A673 (cell line): ENCODE results near the gene EFHB. TPM values are rescaled to one million over a fixed set of nuclear protein-coding genes. Genes with fewer than 3 reads are reported as not detected.
"Not testable (repeated sequence)": the region's sequence is repeated elsewhere in the genome, so short reads cannot be mapped to it uniquely, and the experiment has no call there.

ENCODE experiments used
- BruUV-seq: library from RNA; stranded (reverse); fragments of 400-500 nt; replicated peaks from 2 replicates; lab custom pipeline; 2021; lab: Mats Ljungman, UMichigan
- CTCF ChIA-PET: fragments of 300-600 bp; sonication (Branson Sonifier 250); formaldehyde crosslinking; loops from one replicate; lab custom pipeline; 2022; ENCODE audit warnings: antibody characterized with exemption; lab: Charles Lee
- POLR2A ChIA-PET: fragments of 300-600 bp; sonication (Branson Sonifier 250); formaldehyde crosslinking; loops from one replicate; lab custom pipeline; 2022; ENCODE audit warnings: antibody characterized with exemption; ENCODE audit not compliant: low non-redundant PET; lab: Charles Lee
- DNase-seq: peaks from one replicate; pipeline ENCODE4 v3.0.0-alpha.2; 2015; ENCODE audit warnings: low spot score
- H3K27ac ChIP-seq: fragments of 200-600 bp; sonication (generic); 2 replicates; pipeline ENCODE4 v1.5.1; 2016; ENCODE audit warnings: mixed run types, low read depth, mild to moderate bottlenecking, mixed read lengths, antibody characterized with exemption, low read length; ENCODE audit not compliant: poor library complexity, severe bottlenecking
- H3K27me3 ChIP-seq: fragments of 200-600 bp; sonication (generic); replicated peaks from 2 replicates; pipeline ENCODE4 v1.6.1; 2017; ENCODE audit warnings: mixed run types, low read depth, mild to moderate bottlenecking, mixed read lengths, antibody characterized with exemption, low read length; ENCODE audit not compliant: insufficient read depth, poor library complexity
- H3K36me3 ChIP-seq: fragments of 200-600 bp; sonication (generic); 2 replicates; pipeline ENCODE4 v1.6.1; 2016; ENCODE audit warnings: mixed run types, mild to moderate bottlenecking, mixed read lengths, antibody characterized with exemption, low read length; ENCODE audit not compliant: insufficient read depth, poor library complexity, severe bottlenecking
- H3K4me1 ChIP-seq: fragments of 200-600 bp; sonication (generic); 2 replicates; pipeline ENCODE4 v1.6.1; 2017; ENCODE audit warnings: mixed run types, mild to moderate bottlenecking, mixed read lengths, antibody characterized with exemption, low read length; ENCODE audit not compliant: insufficient read depth, poor library complexity, severe bottlenecking
- H3K4me3 ChIP-seq: fragments of 200-600 bp; sonication (generic); 2 replicates; pipeline ENCODE4 v1.5.1; 2016; ENCODE audit warnings: low read depth, mixed run types, mild to moderate bottlenecking, mixed read lengths, low read length; ENCODE audit not compliant: poor library complexity, severe bottlenecking
- H3K9me3 ChIP-seq: fragments of 200-600 bp; sonication (generic); 2 replicates; pipeline ENCODE4 v1.6.1; 2016; ENCODE audit warnings: mixed run types, low read depth, mild to moderate bottlenecking, mixed read lengths, antibody characterized with exemption, low read length; ENCODE audit not compliant: poor library complexity, severe bottlenecking
- EZH2 ChIP-seq: fragments of 200-600 bp; sonication (generic); IDR thresholded peaks from 2 replicates; pipeline ENCODE4 v1.6.1; 2017; ENCODE audit warnings: borderline replicate concordance, low read depth, mild to moderate bottlenecking, mixed read lengths, antibody characterized with exemption, low read length; ENCODE audit not compliant: poor library complexity, severe bottlenecking
- intact Hi-C: fragments of 100-400 bp; cut with micrococcal nuclease; formaldehyde crosslinking; loops from one replicate; pipeline ENCODE4 v1.10.0; 2022; ENCODE audit not compliant: unreplicated experiment
- total RNA-seq: library from RNA; stranded (reverse); gene quantifications from 2 replicates; pipeline ENCODE4 v1.2.3, GENCODE V29; 2021
- TF ChIP-seq, protein P1 (sequence below): fragments of 300-800, 200-600 bp; sonication (generic); conservative IDR thresholded peaks from 2 replicates; pipeline ENCODE4 v1.5.1; 2017; ENCODE audit warnings: low read depth, mild to moderate bottlenecking, antibody characterized with exemption, low read length, moderate library complexity, mixed read lengths

EFHB gene
- total RNA-seq, 1 experiment from 2014 or later = not detected

DNA sequence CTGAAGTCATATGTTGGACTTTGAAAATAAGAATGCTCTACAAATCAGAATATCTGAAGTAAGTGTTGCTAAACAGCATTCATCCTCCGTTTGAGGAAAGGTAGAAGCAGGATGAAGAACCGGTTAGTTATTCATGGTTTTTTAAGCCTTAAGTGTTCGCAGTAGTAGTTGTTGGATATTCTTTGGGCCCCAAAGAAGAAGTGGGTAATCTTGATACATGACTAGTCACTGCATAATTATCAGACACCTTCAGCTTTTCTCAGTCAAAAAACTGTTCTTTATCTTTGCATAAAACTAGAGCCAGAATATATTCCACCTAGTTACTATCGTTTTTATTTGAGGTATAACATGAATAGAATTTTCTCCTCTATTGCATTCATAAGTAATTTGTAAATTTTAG, 26.7 kb upstream of the EFHB start:
- Histone ChIP-seq H3K36me3 (no peaks in the 10 kb centered on the region), H3K4me3 (no peak overlapping the region), H3K9me3 (no peaks in the 10 kb centered on the region), H3K27me3 (no peaks in the 10 kb centered on the region), H3K4me1 (no peaks in the 10 kb centered on the region), H3K27ac (no peak overlapping the region)
- CTCF ChIA-PET = no interaction called here
- TF ChIP-seq, protein P1, sequence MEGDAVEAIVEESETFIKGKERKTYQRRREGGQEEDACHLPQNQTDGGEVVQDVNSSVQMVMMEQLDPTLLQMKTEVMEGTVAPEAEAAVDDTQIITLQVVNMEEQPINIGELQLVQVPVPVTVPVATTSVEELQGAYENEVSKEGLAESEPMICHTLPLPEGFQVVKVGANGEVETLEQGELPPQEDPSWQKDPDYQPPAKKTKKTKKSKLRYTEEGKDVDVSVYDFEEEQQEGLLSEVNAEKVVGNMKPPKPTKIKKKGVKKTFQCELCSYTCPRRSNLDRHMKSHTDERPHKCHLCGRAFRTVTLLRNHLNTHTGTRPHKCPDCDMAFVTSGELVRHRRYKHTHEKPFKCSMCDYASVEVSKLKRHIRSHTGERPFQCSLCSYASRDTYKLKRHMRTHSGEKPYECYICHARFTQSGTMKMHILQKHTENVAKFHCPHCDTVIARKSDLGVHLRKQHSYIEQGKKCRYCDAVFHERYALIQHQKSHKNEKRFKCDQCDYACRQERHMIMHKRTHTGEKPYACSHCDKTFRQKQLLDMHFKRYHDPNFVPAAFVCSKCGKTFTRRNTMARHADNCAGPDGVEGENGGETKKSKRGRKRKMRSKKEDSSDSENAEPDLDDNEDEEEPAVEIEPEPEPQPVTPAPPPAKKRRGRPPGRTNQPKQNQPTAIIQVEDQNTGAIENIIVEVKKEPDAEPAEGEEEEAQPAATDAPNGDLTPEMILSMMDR = no peak
- no peak for TF ChIP-seq EZH2
- no TSS peak for BruUV-seq
- no peak for DNase-seq
- intact Hi-C loops = no loop called here
- POLR2A ChIA-PET = no interaction called here

DNA sequence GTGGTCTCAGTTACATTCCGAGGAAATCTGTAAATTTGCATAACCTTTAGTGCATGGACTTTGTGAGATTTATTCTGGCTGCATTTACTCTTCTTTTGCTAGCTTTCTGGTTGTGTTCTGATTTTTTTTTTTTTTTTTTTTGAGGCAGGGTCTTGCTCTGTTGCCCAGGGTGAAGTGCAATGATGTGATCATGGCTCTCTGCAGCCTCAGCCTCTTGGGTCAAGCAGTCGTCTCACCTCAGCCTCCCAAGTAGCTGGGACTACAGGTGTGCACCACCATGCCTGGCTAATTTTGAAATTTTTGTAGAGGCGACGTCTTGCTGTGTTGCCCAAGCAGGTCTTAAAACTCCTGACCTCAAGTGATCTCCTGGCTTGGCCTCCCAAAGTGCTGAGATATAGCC, 25.5 kb upstream of the EFHB start:
- CTCF ChIA-PET = no interaction called here
- intact Hi-C loops = no loop called here
- Histone ChIP-seq H3K27ac (no peak overlapping the region), H3K36me3 (peaks cover 8% of the 10 kb centered on the region), H3K27me3 (no peaks in the 10 kb centered on the region), H3K9me3 (no peaks in the 10 kb centered on the region), H3K4me1 (no peaks in the 10 kb centered on the region), H3K4me3 (no peak overlapping the region)
- TF ChIP-seq EZH2 = no peak
- TF ChIP-seq, protein P1 = no peak
- no peak for DNase-seq
- BruUV-seq = no TSS peak
- POLR2A ChIA-PET = no interaction called here

GRCh38 chr3:19957354-19957753, 23.3 kb upstream of the EFHB start:
- H3K27me3 ChIP-seq, intact Hi-C loops, H3K27ac ChIP-seq, H3K9me3 ChIP-seq, POLR2A ChIA-PET, H3K4me1 ChIP-seq, H3K4me3 ChIP-seq, DNase-seq, BruUV-seq, CTCF ChIA-PET: not testable (repeated sequence)
- peaks cover 18% of the 10 kb centered on the region for H3K36me3 ChIP-seq

- peak overlapping the region; percentile 7 for H3K27ac ChIP-seq
- peaks cover 37% of the 10 kb centered on the region for H3K36me3 ChIP-seq
- intact Hi-C loops = no loop called here
- ChIA-PET POLR2A (no interaction called here), CTCF (no interaction called here)
- H3K4me3 ChIP-seq = no peak overlapping the region
- H3K9me3 ChIP-seq = no peaks in the 10 kb centered on the region
- TF ChIP-seq, protein P1 = no peak
- H3K27me3 ChIP-seq = no peaks in the 10 kb centered on the region
- DNase-seq = no peak
- no peaks in the 10 kb centered on the region for H3K4me1 ChIP-seq
- no TSS peak for BruUV-seq
Observed at GRCh38 chr3:19954676-19955075, 20.7 kb upstream of the EFHB start.
